DMS53 (cell line): ENCODE measurements around the gene CISD1.
A peak's percentile ranks its signal among the peaks of the same experiment; 100 is the strongest.

Experiments
- DNase-seq: peaks from one replicate; lab custom pipeline; 2025; lab: John Stamatoyannopoulos, UW

CISD1 gene

DNA sequence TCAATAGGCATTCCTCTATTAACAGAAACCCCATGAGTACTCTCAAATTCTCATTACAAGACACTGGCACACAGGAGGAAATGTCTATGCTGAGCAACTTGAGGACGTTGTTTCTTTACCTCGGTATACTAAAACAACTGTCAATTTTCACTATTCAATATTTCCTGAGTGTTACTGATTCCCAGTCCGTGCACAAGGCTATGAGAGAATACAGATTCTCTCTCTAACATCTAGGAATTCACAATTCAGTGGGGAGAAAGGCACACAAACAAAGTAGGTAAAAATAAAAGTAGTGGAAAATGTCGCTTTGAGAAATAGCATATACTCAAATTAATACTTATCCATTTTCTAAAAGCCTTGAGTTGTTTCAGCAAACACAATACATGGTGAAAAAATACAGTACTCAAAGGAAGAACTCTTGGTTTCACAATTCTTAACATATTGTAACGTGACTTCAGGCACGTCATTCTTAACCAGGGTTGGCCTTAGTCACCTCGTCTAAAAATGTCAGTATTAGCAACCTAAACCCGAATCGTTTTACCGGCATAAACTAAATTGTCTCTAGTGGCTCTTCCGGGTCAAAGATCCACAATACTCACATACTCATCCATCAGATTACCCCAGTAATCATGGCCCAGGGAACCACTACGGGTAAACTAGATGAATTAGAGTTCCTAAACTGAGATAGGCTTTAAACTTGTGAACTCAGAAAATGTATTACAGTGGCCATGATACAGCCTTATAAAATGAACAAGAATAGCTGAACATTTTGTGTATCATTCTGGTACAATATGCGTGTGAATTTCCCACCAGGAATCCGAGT is 2.7 kb upstream of the CISD1 start:
- DNase-seq: peak; percentile 67

DNA sequence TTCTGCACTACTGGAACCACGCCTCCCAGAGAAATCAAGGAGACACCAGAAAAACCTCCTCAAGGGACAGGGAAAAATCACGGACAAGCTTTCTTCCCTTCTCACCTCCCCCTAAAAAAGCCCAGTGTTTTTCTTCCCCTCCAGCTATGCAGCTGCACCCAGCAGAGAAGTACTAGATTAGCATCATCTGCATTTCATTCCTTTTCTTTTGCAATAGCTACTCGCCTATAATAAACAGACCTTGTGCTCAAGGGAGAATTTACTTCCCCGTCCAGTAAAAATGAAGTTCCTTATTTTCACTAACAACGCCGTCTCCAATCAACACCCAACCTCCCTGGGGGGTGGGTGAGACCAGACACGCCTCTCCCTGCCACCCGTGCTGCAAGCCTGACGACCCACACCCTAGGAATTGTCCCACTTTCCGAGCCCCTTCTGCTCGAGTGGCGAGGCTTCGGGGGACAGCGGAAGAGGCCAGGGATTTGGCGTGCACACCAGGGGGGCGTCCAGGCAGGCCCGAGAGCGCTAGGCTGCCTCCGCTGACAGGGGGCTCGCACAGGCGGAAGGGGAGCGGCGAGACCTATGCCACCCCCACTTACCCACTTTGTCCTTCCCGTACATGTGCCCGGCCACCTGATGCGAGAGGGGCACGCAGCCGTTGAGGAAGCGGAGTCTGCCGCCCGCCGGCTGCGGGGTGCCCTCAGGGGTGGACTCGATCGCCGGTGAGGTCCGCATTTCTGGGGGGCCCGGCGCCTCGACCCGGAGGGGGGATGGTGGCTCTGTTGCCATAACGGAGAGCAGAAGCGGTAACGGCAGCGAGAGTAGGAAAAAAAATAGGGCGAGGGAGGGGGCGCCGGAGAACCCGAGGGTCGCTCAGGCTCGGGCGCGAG is 1.9 kb upstream of the CISD1 start:
- peak; percentile 69 for DNase-seq

DNA sequence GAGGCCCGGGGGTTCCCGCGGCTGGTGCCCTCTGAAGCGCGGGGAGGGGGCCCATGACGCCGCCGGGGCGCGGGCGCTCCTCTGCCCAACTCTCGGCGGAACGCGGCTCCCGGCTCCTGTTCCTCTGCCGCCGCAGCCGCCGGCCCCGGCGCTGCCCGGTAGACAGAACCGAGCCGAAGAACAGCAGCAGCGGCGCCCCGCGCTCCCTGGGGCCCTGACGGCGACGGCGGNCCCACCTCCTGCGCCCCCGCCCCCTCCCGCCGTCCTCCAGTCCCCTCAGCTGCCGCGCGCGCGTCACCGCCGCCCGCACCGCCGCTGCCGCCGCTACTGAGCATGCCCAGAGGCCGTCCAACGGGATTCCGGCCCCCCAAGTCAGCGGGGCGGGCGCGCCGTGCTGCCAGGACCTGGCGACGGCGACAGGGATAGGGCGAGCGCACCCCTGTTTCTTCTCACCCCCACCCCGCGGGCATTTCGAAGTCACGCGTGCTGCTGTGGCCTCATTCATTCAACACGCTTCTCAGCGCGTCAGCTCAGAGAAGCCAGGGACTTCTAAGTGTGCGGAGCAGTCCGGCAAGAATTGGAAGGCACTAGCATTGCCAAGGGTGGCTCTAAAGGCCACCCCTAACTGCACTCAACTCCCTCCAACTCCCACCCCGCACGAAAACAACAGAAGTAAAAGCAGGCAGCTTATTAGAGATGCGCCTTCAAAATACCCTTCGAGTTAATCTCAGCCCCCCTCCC is 1.1 kb upstream of the CISD1 start, which contains the start of gene IPMK:
Gene IPMK (minus strand): TSS at position 182 of the 741 bp plus-strand sequence. CDS start 283 bp downstream, outside the sequence.
- peak; percentile 96 for DNase-seq

GRCh38 chr10:58268454-58268945 is 462 bp upstream of the CISD1 start:
- peak; percentile 94 for DNase-seq

GRCh38 chr10:58269782-58270290 is 874 bp downstream of the CISD1 start:
- DNase-seq: no peak

DNA sequence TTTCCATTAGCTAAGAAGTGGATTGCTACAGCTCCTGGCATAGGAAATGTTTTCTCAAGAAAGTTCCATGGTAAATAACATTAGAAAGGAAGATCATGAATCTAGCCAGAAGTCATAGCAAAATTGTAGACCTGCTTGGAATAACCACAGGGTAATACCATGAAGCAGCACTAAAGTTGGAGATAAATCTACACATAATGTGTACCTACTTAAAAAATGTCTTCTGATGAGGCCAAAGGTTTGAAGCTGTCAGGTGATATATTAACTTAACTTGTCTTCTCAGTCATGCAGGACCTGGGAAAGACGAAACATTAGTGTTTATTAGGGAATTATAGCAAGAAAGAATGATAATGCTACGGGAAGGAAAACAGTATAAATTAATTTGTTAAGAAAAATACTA is 6.3 kb downstream of the CISD1 start:
- DNase-seq: no peak

GRCh38 chr10:58275908-58276307 is 6.9 kb downstream of the CISD1 start:
- no peak for DNase-seq

DNA sequence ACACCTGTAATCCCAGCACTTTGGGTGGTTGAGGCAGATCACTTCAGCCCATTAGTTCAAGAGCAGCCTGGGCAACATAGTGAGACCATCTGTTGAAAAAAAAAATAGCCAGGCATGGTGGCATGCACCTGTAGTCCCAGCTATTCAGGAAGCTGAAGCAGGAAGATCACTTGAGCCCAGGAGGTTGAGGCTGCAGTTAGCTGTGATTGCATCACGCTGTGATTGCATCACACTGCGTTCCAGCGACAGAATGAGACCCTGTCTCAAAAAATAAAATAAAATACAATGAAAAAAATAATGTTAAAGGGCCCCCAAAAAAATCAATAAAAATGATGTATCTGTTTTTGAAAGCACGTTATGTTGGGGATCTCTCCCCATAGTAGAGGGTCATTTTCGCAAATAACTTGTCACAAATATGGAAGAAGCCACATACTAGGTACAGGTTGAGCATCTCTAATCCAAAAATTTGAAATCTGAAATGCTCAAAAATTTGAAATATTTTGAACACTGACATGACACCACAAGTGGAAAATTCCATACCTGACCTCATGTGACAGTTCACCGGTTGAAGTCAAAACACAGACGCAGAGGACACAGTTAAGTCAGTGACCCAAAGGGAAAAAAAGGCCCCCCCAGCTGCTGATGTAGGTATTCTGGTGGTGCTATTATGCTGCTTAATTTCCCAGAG is 9.5 kb downstream of the CISD1 start:
- DNase-seq: no peak

GRCh38 chr10:58278962-58279307 is 10.0 kb downstream of the CISD1 start:
- DNase-seq: no peak

DNA sequence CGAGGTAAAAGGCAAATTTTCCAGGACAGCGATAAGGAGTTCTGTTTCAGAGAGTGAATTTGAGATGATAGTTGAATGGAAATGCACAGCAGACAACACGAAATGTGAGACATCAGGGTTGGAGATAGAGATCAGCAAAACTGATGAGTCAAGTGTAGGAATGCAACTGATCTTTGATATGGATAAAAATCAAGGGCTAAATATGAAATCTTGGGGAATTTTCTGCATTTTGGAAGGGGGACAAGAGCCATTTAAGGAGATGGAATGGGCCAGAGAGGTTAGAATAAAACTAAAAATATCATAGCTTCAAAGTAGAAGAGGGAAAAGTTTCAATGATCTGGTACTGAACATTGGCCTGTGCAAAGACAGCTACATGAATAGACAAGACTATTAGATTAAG is 11.5 kb downstream of the CISD1 start:
- DNase-seq: no peak

- no peak for DNase-seq
These were observed 12.3 kb downstream of the CISD1 start for GRCh38 chr10:58281092-58281752.

DNA sequence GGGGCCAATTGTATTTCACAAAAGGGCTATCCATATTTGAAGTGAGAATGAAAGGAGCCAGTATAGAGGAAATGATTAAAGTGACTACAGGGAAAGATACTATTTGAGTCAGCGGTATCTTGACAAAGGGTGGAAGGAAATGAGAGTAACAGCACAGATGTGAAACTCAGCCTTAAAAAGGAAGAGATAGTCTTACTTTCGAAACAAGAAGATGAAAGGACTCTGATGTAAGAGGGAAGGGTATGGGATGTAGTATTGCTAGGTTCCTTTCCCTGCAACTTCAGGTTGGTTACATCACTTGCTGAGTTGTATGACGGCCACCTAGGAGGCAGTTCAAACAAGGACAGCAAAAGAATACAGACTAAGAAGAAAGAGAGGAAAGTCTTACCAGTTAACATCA is 13.7 kb downstream of the CISD1 start:
- DNase-seq: no peak

DNA sequence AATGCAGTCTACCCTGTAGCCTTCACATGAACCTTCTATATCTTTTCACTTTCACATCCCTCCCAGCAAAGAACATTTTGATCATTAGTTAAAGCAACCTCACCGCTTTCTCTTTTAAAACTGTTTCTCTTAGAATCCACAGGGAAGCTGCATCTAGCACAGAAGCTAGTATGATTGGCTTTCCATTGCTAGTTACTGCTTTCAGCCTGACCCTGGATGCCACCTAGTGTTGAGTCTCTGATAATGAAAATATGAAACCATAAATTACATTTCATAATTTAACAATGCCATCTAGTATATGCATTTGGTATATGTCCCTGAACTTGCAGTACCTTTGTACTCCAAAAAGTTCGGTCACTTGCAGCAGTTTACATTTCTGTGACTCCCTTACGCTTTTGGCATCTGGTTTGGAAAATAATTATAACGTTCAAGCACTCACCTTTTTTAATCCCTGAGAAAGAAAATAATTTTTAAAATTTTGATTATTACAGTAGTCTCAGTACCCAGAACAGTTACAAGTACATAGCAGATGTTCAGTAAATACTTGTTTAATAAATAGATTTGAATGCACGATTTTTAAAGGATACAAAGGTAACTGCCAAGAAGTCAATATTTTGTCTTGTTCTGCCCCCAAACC is 22.7 kb downstream of the CISD1 start:
- DNase-seq: peak; percentile 83

- DNase-seq: no peak
These were observed 25.0 kb downstream of the CISD1 start for GRCh38 chr10:58293989-58294388.

- peak; percentile 88 for DNase-seq
These were observed 30.6 kb downstream of the CISD1 start for GRCh38 chr10:58299580-58299979.

DNA sequence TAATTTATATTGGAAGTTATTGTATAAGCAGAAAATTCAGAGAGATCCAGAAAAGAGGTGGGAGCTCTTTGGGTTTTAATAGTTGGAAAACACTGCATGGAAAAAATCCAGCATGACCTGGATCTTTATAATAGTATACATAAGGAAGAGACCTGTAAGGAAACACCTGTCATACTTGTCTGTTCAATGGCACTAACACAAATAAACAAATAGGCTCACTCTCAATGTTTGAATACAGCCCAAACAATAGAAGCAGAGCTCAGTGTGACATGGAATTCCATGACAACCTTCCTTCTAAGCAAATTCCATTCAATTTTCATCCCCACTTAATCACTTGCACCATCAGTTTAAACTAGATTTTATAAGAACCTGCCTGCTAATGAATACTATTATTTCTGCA is 31.7 kb downstream of the CISD1 start:
- peak; percentile 91 for DNase-seq

- DNase-seq: no peak
These were observed 33.3 kb downstream of the CISD1 start for GRCh38 chr10:58302254-58302653.

GRCh38 chr10:58304099-58304633 is 35.2 kb downstream of the CISD1 start:
- DNase-seq: no peak

DNA sequence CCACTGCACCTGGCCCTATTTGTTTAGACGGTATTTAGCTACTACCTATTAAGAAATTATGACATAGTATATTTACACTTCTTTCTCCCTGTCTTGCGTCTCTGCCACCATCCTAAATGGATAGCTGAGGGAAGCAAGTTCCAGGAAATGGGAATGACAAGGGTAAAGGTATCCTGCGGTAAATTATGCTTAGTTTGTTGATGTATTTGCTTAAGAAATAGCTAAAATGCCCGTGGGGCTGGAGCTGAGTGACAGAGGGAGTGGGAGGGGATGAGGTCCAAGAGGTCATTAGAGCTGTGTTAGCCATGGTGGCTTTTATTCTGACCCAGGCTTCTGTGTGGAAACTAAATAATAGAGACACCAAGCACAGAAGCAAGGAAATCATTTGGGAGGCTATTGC is 36.9 kb downstream of the CISD1 start:
- DNase-seq: peak; percentile 10

DNA sequence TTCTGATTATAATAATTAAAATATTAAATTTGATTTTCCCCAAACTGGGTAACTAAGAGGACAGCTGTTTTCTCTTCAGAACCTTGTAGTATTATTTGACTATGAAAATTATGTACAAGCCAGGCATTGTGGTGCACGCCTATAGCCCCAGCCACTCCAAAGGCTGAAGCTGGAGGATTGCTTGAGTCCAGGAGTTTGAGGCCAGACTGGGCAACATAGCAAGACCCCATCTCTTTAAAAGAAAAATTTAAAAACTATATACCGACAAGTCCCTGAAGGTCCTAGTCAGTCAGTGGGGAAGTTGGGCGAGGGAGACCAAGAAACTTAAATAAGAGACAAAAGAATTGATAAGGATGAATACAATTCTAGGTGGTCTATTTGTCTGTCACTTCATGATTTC is 38.7 kb downstream of the CISD1 start:
- DNase-seq: no peak
